8988T (cell line): ENCODE measurements around the gene DCAF5.
A peak's percentile ranks its signal among the peaks of the same experiment; 100 is the strongest.
"Not testable (repeated sequence)": the region's sequence is repeated elsewhere in the genome, so short reads cannot be mapped to it uniquely, and the experiment has no call there.

Experiments
- DNase-seq: peaks from one replicate; pipeline ENCODE4 v3.0.0; 2011

The DCAF5 gene, protein sequence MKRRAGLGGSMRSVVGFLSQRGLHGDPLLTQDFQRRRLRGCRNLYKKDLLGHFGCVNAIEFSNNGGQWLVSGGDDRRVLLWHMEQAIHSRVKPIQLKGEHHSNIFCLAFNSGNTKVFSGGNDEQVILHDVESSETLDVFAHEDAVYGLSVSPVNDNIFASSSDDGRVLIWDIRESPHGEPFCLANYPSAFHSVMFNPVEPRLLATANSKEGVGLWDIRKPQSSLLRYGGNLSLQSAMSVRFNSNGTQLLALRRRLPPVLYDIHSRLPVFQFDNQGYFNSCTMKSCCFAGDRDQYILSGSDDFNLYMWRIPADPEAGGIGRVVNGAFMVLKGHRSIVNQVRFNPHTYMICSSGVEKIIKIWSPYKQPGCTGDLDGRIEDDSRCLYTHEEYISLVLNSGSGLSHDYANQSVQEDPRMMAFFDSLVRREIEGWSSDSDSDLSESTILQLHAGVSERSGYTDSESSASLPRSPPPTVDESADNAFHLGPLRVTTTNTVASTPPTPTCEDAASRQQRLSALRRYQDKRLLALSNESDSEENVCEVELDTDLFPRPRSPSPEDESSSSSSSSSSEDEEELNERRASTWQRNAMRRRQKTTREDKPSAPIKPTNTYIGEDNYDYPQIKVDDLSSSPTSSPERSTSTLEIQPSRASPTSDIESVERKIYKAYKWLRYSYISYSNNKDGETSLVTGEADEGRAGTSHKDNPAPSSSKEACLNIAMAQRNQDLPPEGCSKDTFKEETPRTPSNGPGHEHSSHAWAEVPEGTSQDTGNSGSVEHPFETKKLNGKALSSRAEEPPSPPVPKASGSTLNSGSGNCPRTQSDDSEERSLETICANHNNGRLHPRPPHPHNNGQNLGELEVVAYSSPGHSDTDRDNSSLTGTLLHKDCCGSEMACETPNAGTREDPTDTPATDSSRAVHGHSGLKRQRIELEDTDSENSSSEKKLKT

GRCh38 chr14:69152902-69153151 is at the start of gene DCAF5:
TSS of gene DCAF5 (minus strand) at chr14:69153119. CDS start at chr14:69152978, 141 bp downstream.
- DNase-seq: no peak

DNA sequence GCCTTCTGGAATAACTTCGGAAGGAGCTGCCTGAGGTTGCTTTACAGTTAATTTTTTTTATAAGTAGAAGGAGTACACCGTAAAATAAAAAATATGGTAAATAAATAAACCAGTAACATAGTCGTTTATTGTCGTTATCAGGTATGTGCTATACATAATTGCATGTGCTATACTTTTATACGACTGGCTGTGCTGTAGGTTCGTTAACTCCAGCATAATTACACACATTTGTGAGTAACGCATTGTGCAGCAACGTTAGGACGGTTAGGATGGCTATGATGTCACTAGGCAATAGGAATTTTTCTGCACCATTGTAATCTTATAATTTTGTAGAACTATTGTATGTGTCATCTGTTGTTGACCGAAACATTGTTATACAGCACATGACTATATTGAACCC is 46.9 kb upstream of the DCAF5 start:
- DNase-seq: no peak

DNA sequence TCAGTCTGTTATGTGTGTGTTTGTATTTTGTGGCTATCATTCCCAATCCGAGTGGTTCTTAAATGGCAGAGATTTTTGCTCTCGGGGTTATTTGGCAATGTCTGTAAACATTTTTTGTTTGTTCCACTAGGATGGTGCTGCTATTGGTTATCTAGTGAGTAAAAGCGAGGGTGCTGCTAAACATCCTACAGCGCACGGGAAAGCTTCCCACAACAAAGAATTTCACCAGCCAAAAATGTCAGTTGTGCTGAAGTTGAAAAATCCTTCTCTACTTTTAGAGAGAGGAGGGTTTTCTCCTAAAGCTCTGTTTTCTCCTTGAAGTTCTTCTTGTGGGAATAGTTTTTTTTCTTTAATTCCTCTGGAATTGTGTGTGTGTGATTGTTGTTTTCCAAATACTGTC is 40.8 kb upstream of the DCAF5 start:
- DNase-seq: no peak

DNA sequence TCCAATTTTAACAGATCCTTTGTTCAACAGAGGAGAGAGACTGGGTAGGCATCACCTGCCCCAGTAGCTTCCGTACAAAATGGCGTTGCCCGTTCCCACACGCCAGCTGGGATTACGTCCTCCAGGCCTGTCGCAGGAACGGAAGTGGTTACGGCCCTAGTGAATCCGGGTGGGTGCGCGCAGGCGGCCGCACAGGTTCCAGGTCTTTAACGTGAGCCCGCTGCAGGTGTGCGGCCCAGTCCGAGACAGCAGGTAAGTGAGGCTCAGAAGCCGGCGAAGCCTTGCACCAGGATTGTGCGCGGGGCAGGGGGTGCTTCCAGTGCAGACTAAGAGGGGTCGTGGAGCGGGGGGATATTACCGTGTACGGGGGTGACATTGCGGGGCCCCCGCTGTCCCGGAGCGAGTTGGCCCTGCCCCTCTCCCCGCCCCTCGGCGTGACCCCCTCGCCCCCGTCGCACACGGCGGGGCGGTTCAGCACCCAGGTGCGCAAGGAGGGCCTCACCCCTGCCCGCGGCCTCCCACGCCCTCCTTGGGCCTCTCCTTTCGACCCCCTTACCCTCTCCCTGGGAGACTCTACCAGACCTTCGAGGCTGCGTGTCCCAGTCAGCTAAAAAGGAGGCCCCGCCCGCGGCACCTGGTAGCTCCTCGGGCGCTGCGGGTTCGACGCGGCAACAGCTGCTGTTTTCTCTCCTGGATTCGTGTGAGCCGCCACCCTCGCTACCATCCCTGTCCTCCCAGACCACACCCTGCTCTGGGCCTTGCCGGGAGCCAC is 38.6 kb upstream of the DCAF5 start, which contains the start of gene EXD2:
EXD2 (plus strand) TSS at position 159 of the 772 bp plus-strand sequence. CDS start 17,973 bp downstream, outside the sequence.
- DNase-seq: peak; percentile 84

DNA sequence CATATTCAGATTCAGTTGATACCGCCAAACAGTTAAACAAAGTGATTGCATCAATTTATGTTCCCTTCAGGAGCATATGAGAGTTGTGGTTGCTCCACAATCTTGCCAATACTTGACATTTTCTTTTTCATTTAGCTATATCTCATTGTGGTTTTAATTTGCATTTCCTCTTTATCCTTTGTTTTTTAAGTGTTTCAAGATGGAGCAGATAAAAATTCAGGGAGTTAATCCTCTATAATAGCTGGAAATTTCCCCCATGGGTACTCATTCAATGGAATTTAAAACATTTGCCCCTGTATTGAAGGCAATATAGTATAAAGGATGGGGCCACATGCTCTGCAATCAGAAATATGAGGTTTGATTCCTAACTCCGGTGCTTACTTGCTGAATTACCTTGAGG is 37.3 kb upstream of the DCAF5 start:
- no peak for DNase-seq

- no peak for DNase-seq
Measured at GRCh38 chr14:69183735-69184134, 30.8 kb upstream of the DCAF5 start.

DNA sequence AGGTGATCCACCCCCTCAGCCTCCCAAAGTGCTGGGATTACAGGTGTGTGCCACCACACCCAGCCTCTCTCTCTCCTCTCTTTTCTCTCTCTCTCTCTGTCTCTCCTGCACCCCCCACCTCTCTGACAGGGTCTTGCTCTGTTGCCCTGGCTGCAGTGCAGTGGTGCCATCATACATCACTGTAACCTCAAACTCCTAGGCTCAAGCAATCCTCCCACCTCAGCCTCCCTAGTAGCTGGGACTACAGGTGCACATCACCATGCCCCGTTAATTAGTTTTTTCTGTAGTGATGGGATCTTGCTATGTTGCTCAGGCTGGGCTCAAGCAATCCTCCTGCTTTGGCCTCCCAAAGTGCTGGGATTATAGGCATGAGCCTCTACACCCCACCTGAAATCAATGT is 29.7 kb upstream of the DCAF5 start:
- not testable (repeated sequence) for DNase-seq

DNA sequence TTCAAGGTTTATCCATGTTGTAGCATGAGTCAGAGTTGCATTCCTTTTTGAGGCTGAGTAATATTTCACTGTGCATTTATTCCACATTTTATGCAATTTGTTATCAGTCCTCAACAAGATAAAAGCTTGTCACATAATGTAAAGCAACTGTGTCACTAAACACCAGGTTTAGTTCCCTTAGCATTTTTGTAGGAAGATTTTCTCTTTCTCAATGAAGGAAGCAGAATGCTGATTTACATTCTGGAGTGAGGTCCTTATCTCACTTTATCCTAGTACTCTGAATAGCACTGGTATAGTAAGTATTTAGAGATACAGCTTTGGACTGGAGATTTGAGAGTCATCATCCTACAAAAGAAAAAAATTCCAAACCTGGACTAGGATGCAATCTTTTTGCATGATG is 28.6 kb upstream of the DCAF5 start:
- DNase-seq: no peak

DNA sequence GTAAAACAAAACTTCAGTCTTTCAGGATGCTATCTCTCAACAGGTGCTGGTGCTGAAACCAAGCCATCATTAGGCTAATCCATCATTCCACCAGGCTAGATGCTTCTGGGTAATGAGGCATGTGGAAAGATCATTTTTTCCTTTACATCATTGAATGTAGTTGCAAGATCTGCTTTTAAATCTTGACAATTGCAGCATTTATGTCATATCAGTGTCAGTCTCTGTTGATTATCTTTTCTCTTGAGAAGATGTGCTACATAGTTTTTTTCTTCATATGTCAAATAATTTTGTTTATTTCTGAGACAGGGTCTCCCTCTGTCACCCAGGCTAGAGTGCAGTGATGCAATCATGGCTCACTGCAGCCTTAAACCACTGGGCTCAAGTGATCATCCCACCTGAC is 22.2 kb upstream of the DCAF5 start:
- DNase-seq: no peak

- no peak for DNase-seq
Measured at GRCh38 chr14:69171569-69171968, 18.6 kb upstream of the DCAF5 start.

DNA sequence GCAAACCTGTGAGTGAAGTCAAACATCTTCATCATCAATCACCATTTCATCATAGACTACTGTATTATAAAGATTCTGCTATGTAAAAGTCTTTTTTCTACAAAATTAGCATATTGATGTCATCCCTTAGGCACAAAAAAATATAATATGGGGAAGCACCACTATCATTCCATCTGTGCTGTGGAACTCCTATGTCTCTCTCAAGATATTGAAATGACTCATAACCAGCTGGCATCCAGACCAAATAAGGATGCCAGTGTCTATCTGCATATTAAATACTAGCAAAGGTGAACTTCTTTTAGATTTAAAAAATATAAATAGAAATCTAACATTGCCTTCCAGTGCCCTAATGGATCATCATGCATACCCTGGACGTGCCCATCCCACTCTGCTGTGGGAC is 17.9 kb upstream of the DCAF5 start:
- DNase-seq: no peak

DNA sequence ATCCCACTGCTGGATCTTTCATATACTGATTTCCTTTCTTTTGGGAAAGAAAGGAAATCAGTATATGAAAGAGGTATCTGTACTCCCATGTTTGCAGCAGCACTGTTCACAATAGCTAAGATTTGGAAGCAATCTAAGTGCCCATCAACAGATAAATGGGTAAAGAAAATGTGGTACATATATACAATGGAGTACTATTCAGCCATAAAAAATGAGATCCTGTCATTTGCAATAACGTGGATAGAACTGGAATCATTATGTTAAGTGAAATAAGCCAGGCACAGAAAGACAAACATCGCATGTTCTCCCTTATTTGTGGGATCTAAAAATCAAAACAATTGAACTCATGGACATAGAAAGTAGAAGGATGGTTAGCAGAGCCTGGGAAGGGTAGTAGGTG is 12.9 kb upstream of the DCAF5 start:
- not testable (repeated sequence) for DNase-seq

- no peak for DNase-seq
Measured at GRCh38 chr14:69161590-69161989, 8.7 kb upstream of the DCAF5 start.

DNA sequence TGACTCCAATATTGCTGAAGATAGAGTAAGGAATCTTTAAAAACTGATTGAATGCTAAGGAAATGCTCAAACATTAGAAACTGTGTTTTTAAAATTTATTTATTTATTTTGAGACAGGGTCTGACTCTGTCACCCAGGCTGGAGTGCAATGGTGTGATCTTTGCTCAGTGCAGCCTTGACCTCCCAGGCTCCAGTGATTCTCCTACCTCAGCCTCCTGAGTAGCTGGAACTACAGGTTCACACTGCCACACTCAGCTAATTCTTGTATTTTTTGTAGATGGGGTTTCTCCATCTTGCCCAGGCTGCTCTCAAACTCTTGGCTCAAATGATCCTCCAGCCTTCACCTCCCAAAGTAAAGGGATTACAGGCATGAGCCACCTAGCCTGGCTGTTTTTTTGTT is 3.3 kb upstream of the DCAF5 start:
- DNase-seq: no peak

DNA sequence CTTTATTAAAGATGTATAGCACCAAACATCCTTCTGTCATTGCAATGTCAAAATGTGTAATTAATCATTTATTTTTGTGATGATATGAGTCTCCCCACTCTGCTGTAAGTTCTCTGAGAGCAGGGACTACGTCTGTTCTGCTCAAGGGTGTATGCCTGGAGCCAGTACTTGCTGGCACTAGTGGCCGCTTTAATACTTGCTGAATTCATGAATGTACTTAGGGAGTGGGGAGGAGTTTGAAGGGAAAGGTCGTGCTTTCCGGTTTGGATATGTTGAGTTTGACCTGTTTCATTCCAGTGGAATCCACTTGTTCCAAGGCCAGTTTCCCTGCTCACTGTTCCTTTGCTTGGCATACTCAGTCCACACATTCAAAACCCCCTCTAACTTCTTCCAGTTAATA is 1.9 kb upstream of the DCAF5 start:
- DNase-seq: peak; percentile 51

GRCh38 chr14:69153873-69154270 is 953 bp upstream of the DCAF5 start:
- no peak for DNase-seq

DNA sequence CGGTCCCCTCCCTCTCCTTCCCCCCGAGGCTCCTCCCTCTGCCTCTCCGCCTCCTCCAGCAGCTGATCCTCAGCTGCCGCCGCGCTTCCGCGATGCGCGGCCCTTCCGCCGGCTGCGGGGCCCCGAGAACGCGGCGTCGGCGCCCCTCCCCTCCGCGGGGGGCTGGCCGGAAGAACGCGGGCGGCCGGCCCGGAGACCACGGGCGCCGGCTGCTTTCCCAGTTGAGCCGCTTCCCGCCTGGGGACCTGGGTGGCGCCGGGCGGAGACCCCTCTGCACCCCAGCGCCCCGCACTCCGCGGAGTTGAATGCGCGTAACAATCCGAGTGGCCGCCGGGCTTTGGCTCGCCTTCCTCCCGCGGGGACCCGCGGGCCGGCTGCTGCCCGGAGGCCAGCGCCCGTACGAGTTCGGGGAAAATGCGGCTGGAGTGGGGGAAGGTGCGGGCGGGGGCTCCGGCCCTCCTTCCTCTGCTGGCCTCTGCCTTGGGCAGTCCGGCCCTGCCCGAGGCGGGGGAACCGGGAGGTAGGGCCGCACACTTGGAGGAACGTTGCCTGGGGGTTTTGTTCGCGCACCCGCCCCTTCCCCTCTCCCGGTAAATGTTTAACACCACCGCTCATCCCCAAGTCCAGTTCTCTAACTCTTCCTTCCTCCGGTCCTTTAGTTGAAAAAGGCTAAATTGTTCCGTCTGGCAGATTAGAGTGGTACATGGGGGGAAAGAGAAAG is 393 bp upstream of the DCAF5 start:
- peak; percentile 90 for DNase-seq

GRCh38 chr14:69152181-69152901 is 578 bp downstream of the DCAF5 start:
- peak; percentile 21 for DNase-seq

- peak; percentile 77 for DNase-seq
Measured at GRCh38 chr14:69151458-69152180, 1.3 kb downstream of the DCAF5 start.

DNA sequence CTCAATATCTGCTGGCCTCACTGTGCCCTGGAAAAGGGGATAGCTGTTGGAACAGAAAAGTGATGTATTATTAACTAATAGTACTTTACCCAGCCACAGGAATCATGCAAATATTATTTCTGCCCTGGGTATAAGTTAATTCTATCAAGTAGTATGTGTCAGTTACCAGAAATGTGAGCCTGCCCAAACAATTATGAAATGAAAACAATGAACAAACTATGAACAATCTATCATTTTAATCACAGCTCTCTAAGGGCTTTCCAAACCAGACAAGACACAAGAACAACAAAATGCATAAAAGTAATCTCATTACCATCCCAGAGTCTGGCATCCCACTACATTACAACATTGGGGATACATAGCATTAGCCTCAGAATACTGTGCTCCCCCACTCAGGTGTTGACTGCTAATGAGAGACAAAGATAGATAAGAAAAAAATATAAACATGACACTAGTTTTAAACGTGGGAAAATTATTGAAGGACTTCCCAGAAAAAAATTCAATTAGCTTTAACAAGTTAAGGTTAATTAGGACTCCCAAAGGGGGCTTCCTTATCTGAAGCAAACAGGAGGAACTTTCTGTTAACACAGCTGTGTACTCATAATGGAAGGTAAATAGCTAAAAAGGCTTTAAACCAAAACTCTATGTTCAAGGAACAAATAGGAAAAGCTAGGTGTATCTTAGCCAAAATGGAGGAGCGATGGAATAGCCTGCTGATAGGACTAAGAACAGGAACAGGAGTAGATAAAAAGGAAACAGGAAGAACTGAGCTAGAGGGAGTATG is 3.3 kb downstream of the DCAF5 start:
- DNase-seq: no peak
